Stimulated activated CD8-positive, alpha-beta memory T cell treated with anti-CD3 and anti-CD28 coated beads, Interleukin-4, amount 100 ng/mL, for 4 hours (primary cell): ENCODE data around the gene OR5H14.
"Not testable (repeated sequence)": the region's sequence is repeated elsewhere in the genome, so short reads cannot be mapped to it uniquely, and the experiment has no call there.

ENCODE experiments used
- DNase-seq, 2 donors: peaks; one replicate each; pipeline ENCODE4 v3.0.0-alpha.2; 2020; ENCODE audit warnings: low read depth in 2 of 2, low spot score in 1 of 2

The OR5H14 gene

GRCh38 chr3:98196293-98196692 lies 49.0 kb downstream of the OR5H14 start:
- not testable (repeated sequence) for DNase-seq

GRCh38 chr3:98199020-98199419 lies 51.7 kb downstream of the OR5H14 start:
- no peak for DNase-seq
